HEK293 (cell line): ENCODE results near the gene C13orf46.

ENCODE experiments used
- CTCF ChIA-PET: fragments of 350-600 bp; formaldehyde crosslinking; extraction: SDS; loops from one replicate; lab custom pipeline; 2021; ENCODE audit warnings: antibody characterized with exemption; lab: Yijun Ruan, JAX
- POLR2A ChIA-PET: fragments of 300-600 bp; formaldehyde crosslinking; extraction: SDS; loops from one replicate; lab custom pipeline; 2020; ENCODE audit warnings: antibody characterized with exemption, inconsistent platforms; lab: Yijun Ruan, JAX
- H3K27ac ChIP-seq: fragments of 200-500 bp; sonication (Bioruptor generic); 2 replicates; pipeline ENCODE4 v1.5.1; 2014; ENCODE audit warnings: low read depth, low read length, control low read depth, inconsistent platforms; ENCODE audit errors: extremely low read depth
- H3K36me3 ChIP-seq, 2 experiments: fragments of 200-500 bp in 1 of 2; sonication (Bioruptor generic) in 1 of 2; 1 replicate in 1 of 2; 2 replicates in 1 of 2; pipeline ENCODE4 v1.5.1; 2014 to 2017; ENCODE audit warnings: inconsistent platforms in 2 of 2, low read length in 2 of 2; ENCODE audit not compliant: control insufficient read depth in 2 of 2, insufficient read depth in 1 of 2
- H3K4me1 ChIP-seq: fragments of 200-500 bp; sonication (Bioruptor generic); 2 replicates; pipeline ENCODE4 v1.5.1; 2014; ENCODE audit warnings: mild to moderate bottlenecking, low read length, inconsistent platforms; ENCODE audit not compliant: control insufficient read depth, insufficient read depth
- H3K4me3 ChIP-seq: 2 replicates; pipeline ENCODE4 v1.5.1; 2011; ENCODE audit warnings: low read depth, mild to moderate bottlenecking, control low read depth, low read length, moderate library complexity
- H3K9me3 ChIP-seq: fragments of 200-500 bp; sonication (Bioruptor generic); 2 replicates; pipeline ENCODE4 v1.5.1; 2014; ENCODE audit warnings: low read depth, low read length, inconsistent platforms; ENCODE audit not compliant: control insufficient read depth, insufficient read depth
- EGR2 ChIP-seq: fragments of 450-650 bp; formaldehyde crosslinking; IDR thresholded peaks from 2 replicates; pipeline ENCODE4 v1.5.1; 2016; ENCODE audit warnings: low read depth, missing biosample characterization, missing genetic modification characterization
- IKZF3 ChIP-seq: fragments of 450-650 bp; IDR thresholded peaks from 2 replicates; pipeline ENCODE4 v1.5.0; 2018; ENCODE audit warnings: missing biosample characterization, mild to moderate bottlenecking, missing genetic modification characterization, moderate library complexity
- REST ChIP-seq: fragments of 450-650 bp; formaldehyde crosslinking; IDR thresholded peaks from 2 replicates; pipeline ENCODE4 v1.5.1; 2016; ENCODE audit warnings: missing biosample characterization, missing genetic modification characterization
- YY1 ChIP-seq: fragments of 450-650 bp; formaldehyde crosslinking; IDR thresholded peaks from 2 replicates; pipeline ENCODE4 v1.5.1; 2018; ENCODE audit warnings: missing biosample characterization, missing genetic modification characterization
- YY2 ChIP-seq: fragments of 450-650 bp; formaldehyde crosslinking; IDR thresholded peaks from 2 replicates; pipeline ENCODE4 v1.5.1; 2016; ENCODE audit warnings: missing biosample characterization, missing genetic modification characterization
- ZBTB17 ChIP-seq: fragments of 450-650 bp; formaldehyde crosslinking; IDR thresholded peaks from 2 replicates; pipeline ENCODE4 v1.5.1; 2016; ENCODE audit warnings: missing biosample characterization, missing genetic modification characterization
- ZIC2 ChIP-seq: fragments of 450-650 bp; formaldehyde crosslinking; IDR thresholded peaks from 2 replicates; pipeline ENCODE4 v1.5.1; 2016; ENCODE audit warnings: missing biosample characterization, missing genetic modification characterization
- ZNF121 ChIP-seq: fragments of 450-650 bp; formaldehyde crosslinking; IDR thresholded peaks from 2 replicates; pipeline ENCODE4 v1.5.1; 2016; ENCODE audit warnings: missing biosample characterization, missing genetic modification characterization
- ZNF280C ChIP-seq: fragments of 450-650 bp; formaldehyde crosslinking; IDR thresholded peaks from 2 replicates; pipeline ENCODE4 v1.5.1; 2016; ENCODE audit warnings: missing biosample characterization, missing genetic modification characterization
- ZNF354C ChIP-seq: fragments of 450-650 bp; formaldehyde crosslinking; IDR thresholded peaks from 2 replicates; pipeline ENCODE4 v1.5.1; 2016; ENCODE audit warnings: missing biosample characterization, missing genetic modification characterization, low read depth, borderline replicate concordance
- ZNF416 ChIP-seq: fragments of 450-650 bp; formaldehyde crosslinking; IDR thresholded peaks from 2 replicates; pipeline ENCODE4 v1.5.1; 2016; ENCODE audit warnings: missing biosample characterization, missing genetic modification characterization
- ZNF426 ChIP-seq: fragments of 450-650 bp; formaldehyde crosslinking; IDR thresholded peaks from 2 replicates; pipeline ENCODE4 v1.5.1; 2017; ENCODE audit warnings: missing biosample characterization, missing genetic modification characterization, mild to moderate bottlenecking, inconsistent platforms, moderate library complexity
- ZNF544 ChIP-seq: fragments of 450-650 bp; formaldehyde crosslinking; IDR thresholded peaks from 2 replicates; pipeline ENCODE4 v1.5.0; 2017; ENCODE audit warnings: missing biosample characterization, missing genetic modification characterization
- ZNF571 ChIP-seq: fragments of 450-650 bp; formaldehyde crosslinking; IDR thresholded peaks from 2 replicates; pipeline ENCODE4 v1.5.0; 2017; ENCODE audit warnings: missing biosample characterization, missing genetic modification characterization
- ZNF596 ChIP-seq: fragments of 450-650 bp; IDR thresholded peaks from 2 replicates; pipeline ENCODE4 v1.5.0; 2018; ENCODE audit warnings: missing biosample characterization, mild to moderate bottlenecking, missing genetic modification characterization, moderate library complexity
- ZNF629 ChIP-seq: fragments of 450-650 bp; formaldehyde crosslinking; IDR thresholded peaks from 2 replicates; pipeline ENCODE4 v1.5.1; 2017; ENCODE audit warnings: missing biosample characterization, missing genetic modification characterization
- ZNF664 ChIP-seq: fragments of 450-650 bp; formaldehyde crosslinking; IDR thresholded peaks from 2 replicates; pipeline ENCODE4 v1.5.1; 2016; ENCODE audit warnings: missing biosample characterization, missing genetic modification characterization
- ZNF670 ChIP-seq: fragments of 450-650 bp; formaldehyde crosslinking; IDR thresholded peaks from 2 replicates; pipeline ENCODE4 v1.5.1; 2016; ENCODE audit warnings: missing biosample characterization, missing genetic modification characterization, low read depth
- ZNF776 ChIP-seq: fragments of 450-650 bp; formaldehyde crosslinking; IDR thresholded peaks from 2 replicates; pipeline ENCODE4 v1.5.0; 2017; ENCODE audit warnings: missing biosample characterization, missing genetic modification characterization, borderline replicate concordance
- ZNF785 ChIP-seq: fragments of 450-650 bp; formaldehyde crosslinking; IDR thresholded peaks from 2 replicates; pipeline ENCODE4 v1.5.1; 2016; ENCODE audit warnings: missing biosample characterization, missing genetic modification characterization
- ZNF843 ChIP-seq: fragments of 450-650 bp; formaldehyde crosslinking; IDR thresholded peaks from 2 replicates; pipeline ENCODE4 v1.5.1; 2016; ENCODE audit warnings: missing biosample characterization, missing genetic modification characterization
- ZSCAN16 ChIP-seq: fragments of 450-650 bp; formaldehyde crosslinking; IDR thresholded peaks from 2 replicates; pipeline ENCODE4 v1.5.1; 2016; ENCODE audit warnings: missing biosample characterization, missing genetic modification characterization
- TF ChIP-seq, protein P1 (sequence below): fragments of 450-650 bp; formaldehyde crosslinking; conservative IDR thresholded peaks from 2 replicates; pipeline ENCODE4 v1.5.1; 2016; ENCODE audit warnings: low read depth, missing biosample characterization, missing genetic modification characterization

C13orf46 gene

DNA sequence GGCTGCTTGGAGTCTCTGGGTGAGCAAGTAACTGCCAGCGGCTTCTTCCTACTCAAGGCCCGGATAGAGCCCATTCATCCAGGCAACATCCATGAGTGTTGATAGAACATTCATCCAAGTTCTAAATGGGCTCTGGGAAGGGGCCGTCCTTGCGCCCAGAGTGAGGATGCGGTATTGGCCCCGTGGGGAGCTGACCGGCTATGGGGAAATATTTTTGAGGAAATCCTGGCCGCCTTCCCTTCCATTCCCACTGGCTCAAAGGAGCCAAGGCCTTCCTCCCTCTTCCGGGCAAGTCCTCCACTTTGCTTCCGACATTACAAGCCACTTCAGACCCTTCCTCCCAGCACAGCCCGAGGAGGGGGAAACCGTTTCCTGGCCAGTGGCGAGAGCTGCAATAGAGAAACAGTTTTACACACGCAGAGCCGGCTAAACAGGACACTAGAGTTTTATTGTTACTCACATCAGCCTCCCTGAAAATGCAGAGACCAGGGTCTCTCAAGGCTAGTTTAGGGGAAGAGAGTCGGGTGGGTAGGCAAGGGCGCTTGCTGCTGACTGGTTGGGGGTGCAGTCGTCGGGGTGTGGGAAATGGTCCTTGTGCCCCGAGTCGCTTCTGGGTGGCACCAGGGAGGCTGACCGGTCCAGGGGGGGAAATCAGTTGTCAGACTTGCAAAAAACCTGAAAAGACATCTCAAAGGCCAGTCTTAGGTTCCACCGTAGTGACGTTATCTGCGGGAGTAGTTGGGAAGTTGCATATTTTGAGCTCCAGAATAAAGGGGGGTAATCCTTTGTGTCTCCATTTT, 37.5 kb downstream of the C13orf46 start (continued):
- TF ChIP-seq YY1 (no peak), ZNF544 (tag by site-specific recombination) (no peak), ZNF354C (tag by site-specific recombination) (no peak), REST (tag by site-specific recombination) (no peak), ZIC2 (tag by site-specific recombination) (no peak), IKZF3 (tag by site-specific recombination) (no peak), ZNF416 (tag by site-specific recombination) (no peak), ZNF843 (tag by site-specific recombination) (no peak)
- TF ChIP-seq, protein P1, sequence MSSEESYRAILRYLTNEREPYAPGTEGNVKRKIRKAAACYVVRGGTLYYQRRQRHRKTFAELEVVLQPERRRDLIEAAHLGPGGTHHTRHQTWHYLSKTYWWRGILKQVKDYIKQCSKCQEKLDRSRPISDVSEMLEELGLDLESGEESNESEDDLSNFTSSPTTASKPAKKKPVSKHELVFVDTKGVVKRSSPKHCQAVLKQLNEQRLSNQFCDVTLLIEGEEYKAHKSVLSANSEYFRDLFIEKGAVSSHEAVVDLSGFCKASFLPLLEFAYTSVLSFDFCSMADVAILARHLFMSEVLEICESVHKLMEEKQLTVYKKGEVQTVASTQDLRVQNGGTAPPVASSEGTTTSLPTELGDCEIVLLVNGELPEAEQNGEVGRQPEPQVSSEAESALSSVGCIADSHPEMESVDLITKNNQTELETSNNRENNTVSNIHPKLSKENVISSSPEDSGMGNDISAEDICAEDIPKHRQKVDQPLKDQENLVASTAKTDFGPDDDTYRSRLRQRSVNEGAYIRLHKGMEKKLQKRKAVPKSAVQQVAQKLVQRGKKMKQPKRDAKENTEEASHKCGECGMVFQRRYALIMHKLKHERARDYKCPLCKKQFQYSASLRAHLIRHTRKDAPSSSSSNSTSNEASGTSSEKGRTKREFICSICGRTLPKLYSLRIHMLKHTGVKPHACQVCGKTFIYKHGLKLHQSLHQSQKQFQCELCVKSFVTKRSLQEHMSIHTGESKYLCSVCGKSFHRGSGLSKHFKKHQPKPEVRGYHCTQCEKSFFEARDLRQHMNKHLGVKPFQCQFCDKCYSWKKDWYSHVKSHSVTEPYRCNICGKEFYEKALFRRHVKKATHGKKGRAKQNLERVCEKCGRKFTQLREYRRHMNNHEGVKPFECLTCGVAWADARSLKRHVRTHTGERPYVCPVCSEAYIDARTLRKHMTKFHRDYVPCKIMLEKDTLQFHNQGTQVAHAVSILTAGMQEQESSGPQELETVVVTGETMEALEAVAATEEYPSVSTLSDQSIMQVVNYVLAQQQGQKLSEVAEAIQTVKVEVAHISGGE (tag by site-specific recombination): no peak
- TF ChIP-seq, all 188 proteins: peak for 0

- Histone ChIP-seq H3K36me3 (no peaks in the 10 kb centered on the region), H3K4me1 (no peaks in the 10 kb centered on the region), H3K27ac (no peak overlapping the region), H3K4me3 (no peak overlapping the region), H3K9me3 (no peaks in the 10 kb centered on the region)
- TF ChIP-seq EGR2 (tag by site-specific recombination) (no peak), ZNF596 (tag by site-specific recombination) (no peak)
- CTCF ChIA-PET: interaction anchor here (0.8 kb wide), 1 partner anchor 291 kb away, joined by 3 read pairs; no protein-coding TSS in a partner anchor
- POLR2A ChIA-PET: no interaction called here
Observed at GRCh38 chr13:113935001-113935844, 38.7 kb downstream of the C13orf46 start.

- no peak for TF ChIP-seq ZNF571 (tag by site-specific recombination)
- no peak for TF ChIP-seq ZNF280C (tag by site-specific recombination)
- TF ChIP-seq ZNF426: no peak
- no peak for TF ChIP-seq ZNF776 (tag by site-specific recombination)
- no peak for TF ChIP-seq ZNF121 (tag by site-specific recombination)
- no peak for TF ChIP-seq YY2 (tag by site-specific recombination)
- TF ChIP-seq ZNF670 (tag by site-specific recombination): no peak
- no peak for TF ChIP-seq ZSCAN16 (tag by site-specific recombination)
- TF ChIP-seq ZNF785: no peak
- no peak for TF ChIP-seq ZIC2 (tag by site-specific recombination)
- no peak for TF ChIP-seq ZNF664 (tag by site-specific recombination)
- no peak for TF ChIP-seq ZBTB17 (tag by site-specific recombination)
- TF ChIP-seq ZNF629 (tag by site-specific recombination): no peak
- Histone ChIP-seq H3K4me3 (no peak overlapping the region), H3K36me3 (no peaks in the 10 kb centered on the region), H3K9me3 (no peaks in the 10 kb centered on the region), H3K4me1 (no peaks in the 10 kb centered on the region), H3K27ac (no peak overlapping the region)
- ChIA-PET POLR2A (no interaction called here), CTCF (no interaction called here)
Observed at GRCh38 chr13:113934576-113934975, 39.3 kb downstream of the C13orf46 start.
